NCI-H2029 treated with DMSO at 0.1 percent for 48 hours (cell line): ENCODE results near the gene COL13A1.

Experiments
- DNase-seq: peaks from one replicate; lab custom pipeline; 2025; lab: John Stamatoyannopoulos, UW

The COL13A1 gene

GRCh38 chr10:69819716-69820506, 18.2 kb downstream of the COL13A1 start:
- no peak for DNase-seq

GRCh38 chr10:69820817-69821216, 19.1 kb downstream of the COL13A1 start:
- DNase-seq, result no peak

GRCh38 chr10:69825604-69826003, 23.9 kb downstream of the COL13A1 start:
- DNase-seq, result no peak

- no peak for DNase-seq
Measured at GRCh38 chr10:69826094-69826493, 24.4 kb downstream of the COL13A1 start.

GRCh38 chr10:69826789-69827554, 25.3 kb downstream of the COL13A1 start:
- no peak for DNase-seq

GRCh38 chr10:69828144-69828870, 26.6 kb downstream of the COL13A1 start:
- DNase-seq, result no peak

- no peak for DNase-seq
Measured at GRCh38 chr10:69829775-69830174, 28.1 kb downstream of the COL13A1 start.

- no peak for DNase-seq
Measured at GRCh38 chr10:69831231-69831855, 29.6 kb downstream of the COL13A1 start.

- DNase-seq, result no peak
Measured at GRCh38 chr10:69835233-69835632, 33.5 kb downstream of the COL13A1 start.

GRCh38 chr10:69835875-69836730, 34.4 kb downstream of the COL13A1 start:
- DNase-seq, result peak; percentile 10

GRCh38 chr10:69836731-69837030, 35.0 kb downstream of the COL13A1 start:
- no peak for DNase-seq

GRCh38 chr10:69837261-69837660, 35.6 kb downstream of the COL13A1 start:
- DNase-seq, result no peak

- DNase-seq, result no peak
Measured at GRCh38 chr10:69838418-69838817, 36.7 kb downstream of the COL13A1 start.

- no peak for DNase-seq
Measured at GRCh38 chr10:69838853-69839252, 37.1 kb downstream of the COL13A1 start.

GRCh38 chr10:69839696-69840345, 38.1 kb downstream of the COL13A1 start:
- DNase-seq, result no peak

- no peak for DNase-seq
Measured at GRCh38 chr10:69840773-69841172, 39.1 kb downstream of the COL13A1 start.

GRCh38 chr10:69842020-69842419, 40.3 kb downstream of the COL13A1 start:
- no peak for DNase-seq

- no peak for DNase-seq
Measured at GRCh38 chr10:69842882-69843281, 41.2 kb downstream of the COL13A1 start.

GRCh38 chr10:69843923-69844322, 42.2 kb downstream of the COL13A1 start:
- no peak for DNase-seq

GRCh38 chr10:69844698-69845097, 43.0 kb downstream of the COL13A1 start:
- peak; percentile 59 for DNase-seq
